GM21528 (cell line): ENCODE results near the gene ZNF586.
"Not testable (repeated sequence)": the region's sequence is repeated elsewhere in the genome, so short reads cannot be mapped to it uniquely, and the experiment has no call there.

ENCODE experiments used
- ATAC-seq: cut with Tn5 transposase; IDR thresholded peaks from one replicate; pipeline ENCODE4 v1.9.1; 2021; ENCODE audit warnings: mild to moderate bottlenecking, moderate library complexity; ENCODE audit not compliant: unreplicated experiment, low FRiP score

Gene ZNF586

GRCh38 chr19:57821095-57821494 lies 51.6 kb downstream of the ZNF586 start:
- not testable (repeated sequence) for ATAC-seq

GRCh38 chr19:57821501-57821900 lies 52.0 kb downstream of the ZNF586 start:
- not testable (repeated sequence) for ATAC-seq

GRCh38 chr19:57823155-57823554 lies 53.7 kb downstream of the ZNF586 start:
- ATAC-seq = not testable (repeated sequence)

GRCh38 chr19:57823608-57824007 lies 54.1 kb downstream of the ZNF586 start:
- not testable (repeated sequence) for ATAC-seq

GRCh38 chr19:57825511-57825910 lies 56.0 kb downstream of the ZNF586 start:
- no peak for ATAC-seq

GRCh38 chr19:57829316-57829715 lies 59.8 kb downstream of the ZNF586 start:
- no peak for ATAC-seq

GRCh38 chr19:57830071-57830602 lies 60.7 kb downstream of the ZNF586 start, which contains the start of gene ZNF587B:
TSS of gene ZNF587B (plus strand) at chr19:57830299. CDS start at chr19:57830529, 230 bp downstream.
- ATAC-seq = no peak
